GM03348 (cell line): ENCODE data around the gene DAAM2.

ENCODE experiments used
- DNase-seq: peaks from one replicate; pipeline ENCODE4 v3.0.0; 2012; ENCODE audit warnings: low spot score

The DAAM2 gene

GRCh38 chr6:39953076-39953618 is 161.0 kb downstream of the DAAM2 start:
- no peak for DNase-seq
